ENCODE data around the gene SLC39A11. TPM values are rescaled to one million over a fixed set of nuclear protein-coding genes. Genes with fewer than 3 reads are reported as not detected.
A peak's percentile ranks its signal among the peaks of the same experiment; 100 is the strongest.

Gene SLC39A11
- total and polyA plus RNA-seq, 2 of the 13 experiments (the other 11 are each of a cell fraction or from before 2014, with no cell fraction given) = 17.2 to 31.5 TPM

DNA sequence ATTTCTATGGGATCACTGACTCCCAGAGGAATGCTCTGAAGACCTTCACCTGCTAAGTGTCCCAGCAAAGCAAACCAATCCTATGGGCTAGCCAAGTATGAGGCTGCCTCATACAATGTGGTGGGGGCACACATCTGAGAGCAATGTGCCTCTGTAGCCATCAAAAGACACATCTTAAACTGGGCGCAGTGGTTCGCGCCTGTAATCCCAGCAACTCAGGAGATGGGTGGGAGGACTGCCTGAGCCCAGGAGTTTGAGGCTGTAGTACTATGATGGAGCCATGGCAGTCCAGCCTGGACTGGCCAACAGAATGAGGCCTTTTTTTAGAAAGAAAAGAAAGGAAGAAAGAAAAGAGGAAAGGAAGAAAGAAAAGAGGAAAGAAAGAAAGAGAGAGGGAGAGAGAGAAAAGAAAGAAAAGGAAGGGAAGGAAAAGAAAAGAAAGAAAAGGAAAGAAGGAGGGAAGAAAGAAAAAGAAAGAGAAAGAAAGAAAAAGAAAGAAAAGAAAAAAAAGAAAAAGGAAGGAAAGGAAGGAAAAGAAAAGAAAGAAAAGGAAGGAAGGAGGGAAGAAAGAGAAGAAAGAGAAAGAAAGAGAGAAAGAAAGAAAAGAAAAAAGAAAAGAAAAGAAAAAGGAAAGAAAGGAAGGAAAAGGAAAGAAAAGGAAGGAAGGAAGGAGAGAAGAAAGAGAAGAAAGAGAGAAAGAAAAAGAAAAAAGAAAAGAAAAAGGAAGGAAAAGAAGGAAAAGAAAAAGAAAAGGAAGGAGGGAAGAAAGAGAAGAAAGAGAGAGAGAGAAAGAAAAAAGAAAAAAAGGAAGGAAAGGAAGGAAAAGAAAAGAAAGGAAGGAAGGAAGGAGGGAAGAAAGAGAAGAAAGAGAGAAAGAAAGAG is 430.3 kb downstream of the SLC39A11 start (continued):
- TF ChIP-seq SETDB1 (CRISPR knock-in tag; IDR thresholded peaks at IDR 0.05; ENCODE audit: borderline replicate concordance) (no peak), ZEB1 (IDR thresholded peaks at IDR 0.05; ENCODE audit: insufficient replicate concordance, low read depth) (peak; percentile 2), CHD4 (IDR thresholded peaks at IDR 0.05; ENCODE audit: borderline replicate concordance, low read length) (no peak), CREB1 (IDR thresholded peaks at IDR 0.05) (no peak), CREB1 (CRISPR knock-in tag; IDR thresholded peaks at IDR 0.05) (0 out of 2 replicates have a peak, but pooled peaks have one; percentile 11), HNRNPL (IDR thresholded peaks at IDR 0.05; ENCODE audit: low read depth, low read length) (no peak), THAP11 (CRISPR knock-in tag; IDR thresholded peaks at IDR 0.05) (no peak), ZNF629 (CRISPR knock-in tag; conservative IDR thresholded peaks at IDR 0.05) (no peak), ZNF333 (CRISPR knock-in tag; IDR thresholded peaks at IDR 0.05; ENCODE audit: borderline replicate concordance) (no peak), FOXP1 (IDR thresholded peaks at IDR 0.05) (peak; percentile 28; the same call in 1 of the 2 replicates), FOXP1 (CRISPR knock-in tag; IDR thresholded peaks at IDR 0.05) (no peak), ZFP90 (CRISPR knock-in tag; IDR thresholded peaks at IDR 0.05; ENCODE audit: borderline replicate concordance) (no peak), ZNF225 (CRISPR knock-in tag; IDR thresholded peaks at IDR 0.05) (no peak)
- TF ChIP-seq, protein P1, sequence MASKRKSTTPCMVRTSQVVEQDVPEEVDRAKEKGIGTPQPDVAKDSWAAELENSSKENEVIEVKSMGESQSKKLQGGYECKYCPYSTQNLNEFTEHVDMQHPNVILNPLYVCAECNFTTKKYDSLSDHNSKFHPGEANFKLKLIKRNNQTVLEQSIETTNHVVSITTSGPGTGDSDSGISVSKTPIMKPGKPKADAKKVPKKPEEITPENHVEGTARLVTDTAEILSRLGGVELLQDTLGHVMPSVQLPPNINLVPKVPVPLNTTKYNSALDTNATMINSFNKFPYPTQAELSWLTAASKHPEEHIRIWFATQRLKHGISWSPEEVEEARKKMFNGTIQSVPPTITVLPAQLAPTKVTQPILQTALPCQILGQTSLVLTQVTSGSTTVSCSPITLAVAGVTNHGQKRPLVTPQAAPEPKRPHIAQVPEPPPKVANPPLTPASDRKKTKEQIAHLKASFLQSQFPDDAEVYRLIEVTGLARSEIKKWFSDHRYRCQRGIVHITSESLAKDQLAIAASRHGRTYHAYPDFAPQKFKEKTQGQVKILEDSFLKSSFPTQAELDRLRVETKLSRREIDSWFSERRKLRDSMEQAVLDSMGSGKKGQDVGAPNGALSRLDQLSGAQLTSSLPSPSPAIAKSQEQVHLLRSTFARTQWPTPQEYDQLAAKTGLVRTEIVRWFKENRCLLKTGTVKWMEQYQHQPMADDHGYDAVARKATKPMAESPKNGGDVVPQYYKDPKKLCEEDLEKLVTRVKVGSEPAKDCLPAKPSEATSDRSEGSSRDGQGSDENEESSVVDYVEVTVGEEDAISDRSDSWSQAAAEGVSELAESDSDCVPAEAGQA (IDR thresholded peaks at IDR 0.05; ENCODE audit: low read depth) = no peak
- TF ChIP-seq, protein P1 (CRISPR knock-in tag; IDR thresholded peaks at IDR 0.05; ENCODE audit: borderline replicate concordance) = no peak
- TF ChIP-seq, protein P2, sequence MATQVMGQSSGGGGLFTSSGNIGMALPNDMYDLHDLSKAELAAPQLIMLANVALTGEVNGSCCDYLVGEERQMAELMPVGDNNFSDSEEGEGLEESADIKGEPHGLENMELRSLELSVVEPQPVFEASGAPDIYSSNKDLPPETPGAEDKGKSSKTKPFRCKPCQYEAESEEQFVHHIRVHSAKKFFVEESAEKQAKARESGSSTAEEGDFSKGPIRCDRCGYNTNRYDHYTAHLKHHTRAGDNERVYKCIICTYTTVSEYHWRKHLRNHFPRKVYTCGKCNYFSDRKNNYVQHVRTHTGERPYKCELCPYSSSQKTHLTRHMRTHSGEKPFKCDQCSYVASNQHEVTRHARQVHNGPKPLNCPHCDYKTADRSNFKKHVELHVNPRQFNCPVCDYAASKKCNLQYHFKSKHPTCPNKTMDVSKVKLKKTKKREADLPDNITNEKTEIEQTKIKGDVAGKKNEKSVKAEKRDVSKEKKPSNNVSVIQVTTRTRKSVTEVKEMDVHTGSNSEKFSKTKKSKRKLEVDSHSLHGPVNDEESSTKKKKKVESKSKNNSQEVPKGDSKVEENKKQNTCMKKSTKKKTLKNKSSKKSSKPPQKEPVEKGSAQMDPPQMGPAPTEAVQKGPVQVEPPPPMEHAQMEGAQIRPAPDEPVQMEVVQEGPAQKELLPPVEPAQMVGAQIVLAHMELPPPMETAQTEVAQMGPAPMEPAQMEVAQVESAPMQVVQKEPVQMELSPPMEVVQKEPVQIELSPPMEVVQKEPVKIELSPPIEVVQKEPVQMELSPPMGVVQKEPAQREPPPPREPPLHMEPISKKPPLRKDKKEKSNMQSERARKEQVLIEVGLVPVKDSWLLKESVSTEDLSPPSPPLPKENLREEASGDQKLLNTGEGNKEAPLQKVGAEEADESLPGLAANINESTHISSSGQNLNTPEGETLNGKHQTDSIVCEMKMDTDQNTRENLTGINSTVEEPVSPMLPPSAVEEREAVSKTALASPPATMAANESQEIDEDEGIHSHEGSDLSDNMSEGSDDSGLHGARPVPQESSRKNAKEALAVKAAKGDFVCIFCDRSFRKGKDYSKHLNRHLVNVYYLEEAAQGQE (IDR thresholded peaks at IDR 0.05; ENCODE audit: borderline replicate concordance in 1 of 2, low read depth in 1 of 2, low read length in 2 of 2) = no peak
- TF ChIP-seq, protein P3, sequence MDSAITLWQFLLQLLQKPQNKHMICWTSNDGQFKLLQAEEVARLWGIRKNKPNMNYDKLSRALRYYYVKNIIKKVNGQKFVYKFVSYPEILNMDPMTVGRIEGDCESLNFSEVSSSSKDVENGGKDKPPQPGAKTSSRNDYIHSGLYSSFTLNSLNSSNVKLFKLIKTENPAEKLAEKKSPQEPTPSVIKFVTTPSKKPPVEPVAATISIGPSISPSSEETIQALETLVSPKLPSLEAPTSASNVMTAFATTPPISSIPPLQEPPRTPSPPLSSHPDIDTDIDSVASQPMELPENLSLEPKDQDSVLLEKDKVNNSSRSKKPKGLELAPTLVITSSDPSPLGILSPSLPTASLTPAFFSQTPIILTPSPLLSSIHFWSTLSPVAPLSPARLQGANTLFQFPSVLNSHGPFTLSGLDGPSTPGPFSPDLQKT (CRISPR knock-in tag; IDR thresholded peaks at IDR 0.05; ENCODE audit: borderline replicate concordance) = no peak

Data from HepG2 (cell line).